H1 (cell line): ENCODE measurements around the gene SCG5. TPM values are rescaled to one million over a fixed set of nuclear protein-coding genes. Genes with fewer than 3 reads are reported as not detected.

ENCODE experiments used
- CEBPB ChIP-seq: IDR thresholded peaks from 2 replicates; pipeline ENCODE4 v1.6.1; 2012; ENCODE audit warnings: low read depth, low read length
- CREB1 ChIP-seq: IDR thresholded peaks from 2 replicates; pipeline ENCODE4 v1.6.1; 2012; ENCODE audit warnings: inconsistent platforms
- JUND ChIP-seq: IDR thresholded peaks from 2 replicates; pipeline ENCODE4 v1.6.1; 2011; ENCODE audit warnings: mild to moderate bottlenecking, improper control_type of control experiment, low read length
- polyA plus RNA-seq, 7 experiments: library from polyadenylated mRNA; depleted of rRNA in 3 of 7; stranded (reverse) in 5 of 7; unstranded in 2 of 7; fragments of >200 nt in 5 of 7; fragments of 200-250 nt in 2 of 7; gene quantifications; 1 replicate in 5 of 7; 2 replicates in 1 of 7; 4 replicates in 1 of 7; pipeline versions ENCODE4 v1.2.1 to v1.2.3, GENCODE V29; 2011 to 2013; ENCODE audit warnings: missing spikeins in 2 of 7, mixed read lengths in 2 of 7
- total RNA-seq: library from RNA; stranded (reverse); fragmentation: NEBNext Ultra II Directional; extraction: Animal tissue kit (Norgen Biotek cat#: 25700); gene quantifications from 2 replicates; pipeline ENCODE4 v1.2.1, GENCODE V29; 2021
- TF ChIP-seq, protein P1 (sequence below): fragments of 300-600 bp; sonication (generic); IDR thresholded peaks from 2 replicates; pipeline ENCODE4 v1.7.1; 2012; ENCODE audit warnings: low read length, moderate library complexity, mild to moderate bottlenecking, inconsistent platforms; ENCODE audit not compliant: insufficient replicate concordance
- TF ChIP-seq, protein P2 (sequence below): IDR thresholded peaks from 2 replicates; pipeline ENCODE4 v1.6.1; 2011; ENCODE audit warnings: low read length, improper control_type of control experiment

The SCG5 gene
- total and polyA plus RNA-seq, 2 of the 8 experiments (the other 6 are each of a cell fraction or from before 2014, with no cell fraction given), result 18.7 to 19.9 TPM

DNA sequence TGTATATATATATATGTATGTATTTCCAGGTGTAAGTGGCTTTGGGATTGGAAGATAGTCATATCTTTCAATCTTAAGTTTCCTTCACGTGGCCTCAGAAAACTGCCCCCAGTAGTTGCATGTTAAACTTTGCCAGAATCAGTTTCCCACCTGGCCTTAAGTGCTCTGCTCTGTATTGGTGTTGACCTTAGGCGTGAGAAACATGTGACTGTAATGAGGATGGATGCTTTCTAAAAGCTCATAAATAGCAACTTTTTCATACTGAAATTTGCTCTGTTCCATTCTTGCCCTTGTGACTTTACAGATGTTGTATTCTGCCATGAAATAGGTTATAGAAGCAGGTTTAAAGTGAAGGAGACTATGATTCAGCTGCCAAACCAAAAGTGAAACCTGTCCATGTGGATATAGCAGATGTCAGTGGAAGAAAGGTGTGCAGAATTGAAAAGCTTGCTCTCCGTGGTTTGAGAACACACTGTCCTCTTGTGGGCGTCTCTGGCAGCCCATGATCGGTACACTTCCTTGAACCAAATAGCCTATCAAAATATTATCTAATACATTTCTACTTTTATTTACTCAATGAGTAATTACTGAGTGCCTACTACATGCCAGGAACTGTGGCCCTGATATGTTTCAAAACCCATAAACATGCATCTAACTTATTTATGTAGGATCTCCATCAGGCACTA lies 15.8 kb downstream of the SCG5 start (continued):
- TF ChIP-seq, protein P1, sequence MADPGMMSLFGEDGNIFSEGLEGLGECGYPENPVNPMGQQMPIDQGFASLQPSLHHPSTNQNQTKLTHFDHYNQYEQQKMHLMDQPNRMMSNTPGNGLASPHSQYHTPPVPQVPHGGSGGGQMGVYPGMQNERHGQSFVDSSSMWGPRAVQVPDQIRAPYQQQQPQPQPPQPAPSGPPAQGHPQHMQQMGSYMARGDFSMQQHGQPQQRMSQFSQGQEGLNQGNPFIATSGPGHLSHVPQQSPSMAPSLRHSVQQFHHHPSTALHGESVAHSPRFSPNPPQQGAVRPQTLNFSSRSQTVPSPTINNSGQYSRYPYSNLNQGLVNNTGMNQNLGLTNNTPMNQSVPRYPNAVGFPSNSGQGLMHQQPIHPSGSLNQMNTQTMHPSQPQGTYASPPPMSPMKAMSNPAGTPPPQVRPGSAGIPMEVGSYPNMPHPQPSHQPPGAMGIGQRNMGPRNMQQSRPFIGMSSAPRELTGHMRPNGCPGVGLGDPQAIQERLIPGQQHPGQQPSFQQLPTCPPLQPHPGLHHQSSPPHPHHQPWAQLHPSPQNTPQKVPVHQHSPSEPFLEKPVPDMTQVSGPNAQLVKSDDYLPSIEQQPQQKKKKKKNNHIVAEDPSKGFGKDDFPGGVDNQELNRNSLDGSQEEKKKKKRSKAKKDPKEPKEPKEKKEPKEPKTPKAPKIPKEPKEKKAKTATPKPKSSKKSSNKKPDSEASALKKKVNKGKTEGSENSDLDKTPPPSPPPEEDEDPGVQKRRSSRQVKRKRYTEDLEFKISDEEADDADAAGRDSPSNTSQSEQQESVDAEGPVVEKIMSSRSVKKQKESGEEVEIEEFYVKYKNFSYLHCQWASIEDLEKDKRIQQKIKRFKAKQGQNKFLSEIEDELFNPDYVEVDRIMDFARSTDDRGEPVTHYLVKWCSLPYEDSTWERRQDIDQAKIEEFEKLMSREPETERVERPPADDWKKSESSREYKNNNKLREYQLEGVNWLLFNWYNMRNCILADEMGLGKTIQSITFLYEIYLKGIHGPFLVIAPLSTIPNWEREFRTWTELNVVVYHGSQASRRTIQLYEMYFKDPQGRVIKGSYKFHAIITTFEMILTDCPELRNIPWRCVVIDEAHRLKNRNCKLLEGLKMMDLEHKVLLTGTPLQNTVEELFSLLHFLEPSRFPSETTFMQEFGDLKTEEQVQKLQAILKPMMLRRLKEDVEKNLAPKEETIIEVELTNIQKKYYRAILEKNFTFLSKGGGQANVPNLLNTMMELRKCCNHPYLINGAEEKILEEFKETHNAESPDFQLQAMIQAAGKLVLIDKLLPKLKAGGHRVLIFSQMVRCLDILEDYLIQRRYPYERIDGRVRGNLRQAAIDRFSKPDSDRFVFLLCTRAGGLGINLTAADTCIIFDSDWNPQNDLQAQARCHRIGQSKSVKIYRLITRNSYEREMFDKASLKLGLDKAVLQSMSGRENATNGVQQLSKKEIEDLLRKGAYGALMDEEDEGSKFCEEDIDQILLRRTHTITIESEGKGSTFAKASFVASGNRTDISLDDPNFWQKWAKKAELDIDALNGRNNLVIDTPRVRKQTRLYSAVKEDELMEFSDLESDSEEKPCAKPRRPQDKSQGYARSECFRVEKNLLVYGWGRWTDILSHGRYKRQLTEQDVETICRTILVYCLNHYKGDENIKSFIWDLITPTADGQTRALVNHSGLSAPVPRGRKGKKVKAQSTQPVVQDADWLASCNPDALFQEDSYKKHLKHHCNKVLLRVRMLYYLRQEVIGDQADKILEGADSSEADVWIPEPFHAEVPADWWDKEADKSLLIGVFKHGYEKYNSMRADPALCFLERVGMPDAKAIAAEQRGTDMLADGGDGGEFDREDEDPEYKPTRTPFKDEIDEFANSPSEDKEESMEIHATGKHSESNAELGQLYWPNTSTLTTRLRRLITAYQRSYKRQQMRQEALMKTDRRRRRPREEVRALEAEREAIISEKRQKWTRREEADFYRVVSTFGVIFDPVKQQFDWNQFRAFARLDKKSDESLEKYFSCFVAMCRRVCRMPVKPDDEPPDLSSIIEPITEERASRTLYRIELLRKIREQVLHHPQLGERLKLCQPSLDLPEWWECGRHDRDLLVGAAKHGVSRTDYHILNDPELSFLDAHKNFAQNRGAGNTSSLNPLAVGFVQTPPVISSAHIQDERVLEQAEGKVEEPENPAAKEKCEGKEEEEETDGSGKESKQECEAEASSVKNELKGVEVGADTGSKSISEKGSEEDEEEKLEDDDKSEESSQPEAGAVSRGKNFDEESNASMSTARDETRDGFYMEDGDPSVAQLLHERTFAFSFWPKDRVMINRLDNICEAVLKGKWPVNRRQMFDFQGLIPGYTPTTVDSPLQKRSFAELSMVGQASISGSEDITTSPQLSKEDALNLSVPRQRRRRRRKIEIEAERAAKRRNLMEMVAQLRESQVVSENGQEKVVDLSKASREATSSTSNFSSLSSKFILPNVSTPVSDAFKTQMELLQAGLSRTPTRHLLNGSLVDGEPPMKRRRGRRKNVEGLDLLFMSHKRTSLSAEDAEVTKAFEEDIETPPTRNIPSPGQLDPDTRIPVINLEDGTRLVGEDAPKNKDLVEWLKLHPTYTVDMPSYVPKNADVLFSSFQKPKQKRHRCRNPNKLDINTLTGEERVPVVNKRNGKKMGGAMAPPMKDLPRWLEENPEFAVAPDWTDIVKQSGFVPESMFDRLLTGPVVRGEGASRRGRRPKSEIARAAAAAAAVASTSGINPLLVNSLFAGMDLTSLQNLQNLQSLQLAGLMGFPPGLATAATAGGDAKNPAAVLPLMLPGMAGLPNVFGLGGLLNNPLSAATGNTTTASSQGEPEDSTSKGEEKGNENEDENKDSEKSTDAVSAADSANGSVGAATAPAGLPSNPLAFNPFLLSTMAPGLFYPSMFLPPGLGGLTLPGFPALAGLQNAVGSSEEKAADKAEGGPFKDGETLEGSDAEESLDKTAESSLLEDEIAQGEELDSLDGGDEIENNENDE, result no peak
- TF ChIP-seq CREB1 (no peak), CEBPB (no peak), JUND (no peak)
- TF ChIP-seq, protein P2, sequence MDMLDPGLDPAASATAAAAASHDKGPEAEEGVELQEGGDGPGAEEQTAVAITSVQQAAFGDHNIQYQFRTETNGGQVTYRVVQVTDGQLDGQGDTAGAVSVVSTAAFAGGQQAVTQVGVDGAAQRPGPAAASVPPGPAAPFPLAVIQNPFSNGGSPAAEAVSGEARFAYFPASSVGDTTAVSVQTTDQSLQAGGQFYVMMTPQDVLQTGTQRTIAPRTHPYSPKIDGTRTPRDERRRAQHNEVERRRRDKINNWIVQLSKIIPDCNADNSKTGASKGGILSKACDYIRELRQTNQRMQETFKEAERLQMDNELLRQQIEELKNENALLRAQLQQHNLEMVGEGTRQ, result no peak
